Measurements from ENCODE around the gene NUDT3.

The NUDT3 gene

DNA sequence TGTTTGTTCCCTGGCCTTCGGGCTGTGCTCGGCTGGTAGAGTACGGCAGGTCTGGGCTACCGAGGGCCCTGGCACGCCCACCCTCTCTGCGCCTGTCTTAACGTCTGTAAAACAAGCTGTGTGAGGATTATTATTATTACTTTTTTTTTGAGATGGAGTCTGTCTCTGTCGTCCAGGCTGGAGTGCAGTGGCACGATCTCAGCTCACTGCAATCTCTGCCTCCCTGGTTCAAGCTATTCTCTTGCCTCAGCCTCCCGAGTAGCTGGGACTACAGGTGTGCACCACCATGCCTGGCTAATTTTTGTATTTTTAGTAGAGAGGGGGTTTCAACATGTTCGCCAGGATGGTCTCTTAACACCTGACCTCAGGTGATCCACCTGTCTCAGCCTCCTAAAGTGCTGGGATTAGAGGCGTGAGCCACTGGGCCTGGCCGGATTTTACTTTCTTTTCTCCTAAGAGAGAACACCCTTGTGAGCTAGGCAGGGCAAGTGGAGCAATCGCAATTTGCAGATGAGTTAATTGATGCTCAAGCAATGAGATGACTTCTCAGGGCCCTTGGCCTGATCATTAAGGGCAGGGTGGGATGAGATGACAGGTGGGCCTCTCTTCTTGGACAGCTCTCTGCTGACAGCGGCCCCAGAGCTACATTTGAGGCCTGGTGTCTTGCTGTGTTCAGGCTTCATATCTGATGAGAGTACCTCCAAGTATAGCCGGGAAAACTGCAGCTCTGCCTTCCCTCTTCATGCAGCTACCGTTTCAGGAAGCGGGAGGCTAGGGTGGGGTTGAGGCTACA, 142.8 kb downstream of the NUDT3 start:
- peak overlapping the region; percentile 99 for H2AFZ ChIP-seq (ENCODE audit: low read length)
- no peak for DNase-seq
- H3K4me3 ChIP-seq (ENCODE audit: low read length) = peak overlapping the region; percentile 99
- H3F3A ChIP-seq (ENCODE audit: insufficient read depth, low read length) = peaks cover 26% of the 10 kb centered on the region
- no peak for TF ChIP-seq EZH2phosphoT487 (IDR thresholded peaks at IDR 0.05; ENCODE audit: low read length)
- TF ChIP-seq, protein P1, sequence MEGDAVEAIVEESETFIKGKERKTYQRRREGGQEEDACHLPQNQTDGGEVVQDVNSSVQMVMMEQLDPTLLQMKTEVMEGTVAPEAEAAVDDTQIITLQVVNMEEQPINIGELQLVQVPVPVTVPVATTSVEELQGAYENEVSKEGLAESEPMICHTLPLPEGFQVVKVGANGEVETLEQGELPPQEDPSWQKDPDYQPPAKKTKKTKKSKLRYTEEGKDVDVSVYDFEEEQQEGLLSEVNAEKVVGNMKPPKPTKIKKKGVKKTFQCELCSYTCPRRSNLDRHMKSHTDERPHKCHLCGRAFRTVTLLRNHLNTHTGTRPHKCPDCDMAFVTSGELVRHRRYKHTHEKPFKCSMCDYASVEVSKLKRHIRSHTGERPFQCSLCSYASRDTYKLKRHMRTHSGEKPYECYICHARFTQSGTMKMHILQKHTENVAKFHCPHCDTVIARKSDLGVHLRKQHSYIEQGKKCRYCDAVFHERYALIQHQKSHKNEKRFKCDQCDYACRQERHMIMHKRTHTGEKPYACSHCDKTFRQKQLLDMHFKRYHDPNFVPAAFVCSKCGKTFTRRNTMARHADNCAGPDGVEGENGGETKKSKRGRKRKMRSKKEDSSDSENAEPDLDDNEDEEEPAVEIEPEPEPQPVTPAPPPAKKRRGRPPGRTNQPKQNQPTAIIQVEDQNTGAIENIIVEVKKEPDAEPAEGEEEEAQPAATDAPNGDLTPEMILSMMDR (IDR thresholded peaks at IDR 0.05; ENCODE audit: low read length) = no peak
- TF ChIP-seq EZH2 (optimal IDR thresholded peaks at IDR 0.05; ENCODE audit: low read depth, low read length) = no peak
- peaks cover 6% of the 10 kb centered on the region; the same call in 1 of the 2 replicates for H3K79me2 ChIP-seq (ENCODE audit: low read length)
- no peaks in the 10 kb centered on the region for H3K36me3 ChIP-seq (replicated peaks; ENCODE audit: insufficient read depth, low read length)
- no peaks in the 10 kb centered on the region for H3K27me3 ChIP-seq (replicated peaks; ENCODE audit: insufficient read depth, low read length)
- peak overlapping the region; percentile 72; the same call in 1 of the 2 replicates for H3K4me2 ChIP-seq (ENCODE audit: low read depth, low read length)
- no peaks in the 10 kb centered on the region for H3K9me2 ChIP-seq (replicated peaks; ENCODE audit: insufficient read depth, low read length)
- no peaks in the 10 kb centered on the region for H3K9me3 ChIP-seq (replicated peaks; ENCODE audit: insufficient read depth, low read length)
- H3K27ac ChIP-seq (ENCODE audit: low read length) = no peak overlapping the region
- peak overlapping the region; percentile 77 for H3K9ac ChIP-seq (ENCODE audit: low read length)
- H4K20me1 ChIP-seq (ENCODE audit: insufficient read depth, low read length) = no peaks in the 10 kb centered on the region
- peaks cover 8% of the 10 kb centered on the region for H3K4me1 ChIP-seq (ENCODE audit: low read length)

DNA sequence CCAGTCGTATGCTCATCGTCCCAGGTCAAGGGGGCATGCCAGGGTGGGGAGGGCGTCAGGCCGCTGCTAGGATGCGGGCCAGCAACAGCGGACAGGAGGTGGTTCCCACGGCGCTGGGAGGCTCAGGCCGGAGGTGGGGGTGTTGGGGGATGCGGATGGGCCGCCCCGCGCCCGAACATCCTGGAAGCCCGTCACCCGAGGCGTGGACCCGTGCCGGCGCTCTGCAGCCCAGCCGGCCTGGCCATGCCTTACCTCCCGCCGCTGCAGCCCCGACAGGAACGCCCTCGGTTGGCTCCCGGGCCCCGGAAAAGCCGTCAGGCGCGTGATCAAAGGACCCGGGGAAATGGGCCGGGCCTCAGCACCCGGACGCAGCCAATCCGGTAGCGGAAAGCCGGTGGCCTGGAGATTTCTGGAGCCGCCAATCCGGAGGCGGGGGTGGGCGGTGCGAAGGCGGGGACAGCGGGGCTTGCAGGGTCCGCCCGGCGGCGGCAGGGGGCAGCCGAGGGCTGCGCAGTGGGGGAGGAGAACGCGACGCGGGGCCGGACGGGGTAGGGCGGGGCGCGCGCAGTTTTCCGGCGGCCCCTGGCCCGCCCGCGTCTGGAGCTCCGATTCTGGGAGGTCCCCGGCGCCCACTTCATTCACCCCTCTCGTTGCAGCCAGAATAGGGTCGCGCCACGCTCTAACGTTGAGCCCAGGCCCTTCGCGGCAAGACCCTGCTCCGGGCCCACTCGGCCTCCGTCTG, 143.6 kb downstream of the NUDT3 start, which contains the start of gene SMIM29:
TSS of gene SMIM29 (minus strand) at position 280 of the 742 bp plus-strand sequence. CDS start 1,215 bp downstream, outside the sequence.
- no peaks in the 10 kb centered on the region for H3K27me3 ChIP-seq (replicated peaks; ENCODE audit: insufficient read depth, low read length)
- peaks cover 6% of the 10 kb centered on the region; the same call in 1 of the 2 replicates for H3K79me2 ChIP-seq (ENCODE audit: low read length)
- peak within 1 kb of the TSS; percentile 96 for H3K4me2 ChIP-seq (ENCODE audit: low read depth, low read length)
- H3F3A ChIP-seq (ENCODE audit: insufficient read depth, low read length) = peaks cover 31% of the 10 kb centered on the region
- 0 out of 2 replicates have a peak, but pooled peaks cover 3% of the 10 kb centered on the region for H4K20me1 ChIP-seq (ENCODE audit: insufficient read depth, low read length)
- H3K4me3 ChIP-seq (ENCODE audit: low read length) = peak within 1 kb of the TSS; percentile 99
- peak; percentile 94 for DNase-seq
- H3K36me3 ChIP-seq (replicated peaks; ENCODE audit: insufficient read depth, low read length) = no peaks in the 10 kb centered on the region
- TF ChIP-seq EZH2phosphoT487 (IDR thresholded peaks at IDR 0.05; ENCODE audit: low read length) = no peak
- TF ChIP-seq EZH2 (optimal IDR thresholded peaks at IDR 0.05; ENCODE audit: low read depth, low read length) = no peak
- TF ChIP-seq, protein P1 (IDR thresholded peaks at IDR 0.05; ENCODE audit: low read length) = peak; percentile 79
- H3K27ac ChIP-seq (ENCODE audit: low read length) = peak within 1 kb of the TSS; percentile 66
- peaks cover 8% of the 10 kb centered on the region for H3K4me1 ChIP-seq (ENCODE audit: low read length)
- H2AFZ ChIP-seq (ENCODE audit: low read length) = peak within 1 kb of the TSS; percentile 99
- no peaks in the 10 kb centered on the region for H3K9me3 ChIP-seq (replicated peaks; ENCODE audit: insufficient read depth, low read length)
- peak within 1 kb of the TSS; percentile 90 for H3K9ac ChIP-seq (ENCODE audit: low read length)
- no peaks in the 10 kb centered on the region for H3K9me2 ChIP-seq (replicated peaks; ENCODE audit: insufficient read depth, low read length)

DNA sequence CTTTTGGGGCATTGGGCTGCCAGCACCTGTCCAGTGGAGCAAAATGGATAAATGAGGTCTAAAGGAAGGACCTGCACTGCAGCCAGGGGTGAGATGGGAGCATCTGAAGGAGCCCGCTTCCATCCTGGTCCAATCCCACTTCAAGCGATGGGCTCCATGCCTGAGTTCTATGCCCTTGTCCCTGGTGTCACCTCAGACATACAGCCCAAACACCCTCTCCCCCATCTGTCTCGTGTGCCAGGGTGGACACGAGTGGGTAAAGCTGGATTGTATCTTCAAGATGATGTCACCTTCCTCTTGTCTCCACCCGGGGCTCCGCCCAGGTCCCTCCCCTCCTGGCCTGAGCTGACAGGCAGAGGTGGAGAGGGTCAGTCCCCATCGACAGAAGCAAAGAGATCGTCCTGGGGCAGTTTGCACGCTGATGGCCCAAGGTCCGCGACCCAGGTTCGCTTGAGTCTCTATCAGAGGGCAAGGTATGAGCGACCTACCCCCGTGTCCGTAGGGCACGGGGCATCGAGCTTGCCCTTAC, 144.2 kb downstream of the NUDT3 start:
- Histone ChIP-seq H3K4me3 (ENCODE audit: low read length) (peak overlapping the region; percentile 99), H4K20me1 (ENCODE audit: insufficient read depth, low read length) (0 out of 2 replicates have a peak, but pooled peaks cover 3% of the 10 kb centered on the region), H2AFZ (ENCODE audit: low read length) (peak overlapping the region; percentile 86), H3K9me3 (replicated peaks; ENCODE audit: insufficient read depth, low read length) (no peaks in the 10 kb centered on the region), H3K27ac (ENCODE audit: low read length) (peak overlapping the region; percentile 66), H3K79me2 (ENCODE audit: low read length) (peaks cover 11% of the 10 kb centered on the region), H3K4me2 (ENCODE audit: low read depth, low read length) (peak overlapping the region; percentile 96), H3K4me1 (ENCODE audit: low read length) (peaks cover 8% of the 10 kb centered on the region), H3K9me2 (replicated peaks; ENCODE audit: insufficient read depth, low read length) (no peaks in the 10 kb centered on the region), H3K36me3 (replicated peaks; ENCODE audit: insufficient read depth, low read length) (peaks cover 5% of the 10 kb centered on the region; the same call in 1 of the 2 replicates), H3K9ac (ENCODE audit: low read length) (peak overlapping the region; percentile 90), H3F3A (ENCODE audit: insufficient read depth, low read length) (peaks cover 31% of the 10 kb centered on the region), H3K27me3 (replicated peaks; ENCODE audit: insufficient read depth, low read length) (no peaks in the 10 kb centered on the region)
- TF ChIP-seq EZH2phosphoT487 (IDR thresholded peaks at IDR 0.05; ENCODE audit: low read length) (no peak), EZH2 (optimal IDR thresholded peaks at IDR 0.05; ENCODE audit: low read depth, low read length) (no peak)
- TF ChIP-seq, protein P1 (IDR thresholded peaks at IDR 0.05; ENCODE audit: low read length) = no peak
- DNase-seq = peak; percentile 44
